ENCODE results near the gene MED27. TPM values are rescaled to one million over a fixed set of nuclear protein-coding genes. Genes with fewer than 3 reads are reported as not detected.

The MED27 gene
- total and polyA plus RNA-seq, 2 of the 8 experiments (the other 6 are each of a cell fraction or from before 2014, with no cell fraction given): 29.9 to 56.5 TPM

GRCh38 chr9:131845305-131846298 is 234.1 kb downstream of the MED27 start:
- DNase-seq (ENCODE audit: low read depth in 1 of 2, low spot score in 2 of 2) (no peak), FAIRE-seq (no peak)
- Histone ChIP-seq H3K36me3 (ENCODE audit: control insufficient read depth in 2 of 4, insufficient read depth in 4 of 4, low read length in 3 of 4) (no peaks in the 10 kb centered on the region), H3K4me2 (ENCODE audit: insufficient read depth in 1 of 2, low read depth in 2 of 2, low read length in 2 of 2) (no peak overlapping the region), H3K79me1 (ENCODE audit: low read depth, low read length) (no peaks in the 10 kb centered on the region), H2BK20ac (ENCODE audit: low read length) (no peak overlapping the region), H4K8ac (ENCODE audit: extremely low read depth, insufficient read depth, low read length) (peak overlapping the region; percentile 63; the same call in 1 of the 2 replicates), H3K9me3 (ENCODE audit: insufficient read depth in 2 of 2, low read depth in 1 of 2, low read length in 1 of 2) (no peaks in the 10 kb centered on the region), H3K14ac (ENCODE audit: insufficient read length) (no peak overlapping the region), H2BK15ac (ENCODE audit: low read length) (no peak overlapping the region), H3K23ac (ENCODE audit: insufficient read length) (no peak overlapping the region), H3K18ac (ENCODE audit: extremely low read depth, low read length) (no peak overlapping the region), H2AK5ac (ENCODE audit: low read depth, low read length) (no peak overlapping the region), H2BK120ac (replicated peaks; ENCODE audit: low read depth, low read length) (no peak overlapping the region), H3K9ac (replicated peaks in 1 of 4; ENCODE audit: extremely low read depth in 1 of 4, low read depth in 3 of 4, low read length in 3 of 4) (no peak overlapping the region), H2AFZ (ENCODE audit: low read length) (no peak overlapping the region), H3K27ac (ENCODE audit: low read depth, low read length) (no peak overlapping the region), H2BK5ac (ENCODE audit: low read depth, low read length) (no peak overlapping the region), H3K4me1 (replicated peaks in 1 of 4; ENCODE audit: control insufficient read depth in 3 of 4, insufficient read depth in 4 of 4, low read length in 3 of 4) (no peaks in the 10 kb centered on the region; a peak in 2 of 7 replicates), H3K27me3 (replicated peaks in 1 of 4; ENCODE audit: control insufficient read depth in 3 of 4, extremely low read depth in 1 of 4, insufficient read depth in 3 of 4, low read length in 3 of 4) (no peaks in the 10 kb centered on the region), H4K5ac (ENCODE audit: insufficient read length, low read depth, low read length) (no peak overlapping the region), H3K4ac (replicated peaks; ENCODE audit: insufficient read length, low read depth, low read length) (no peak overlapping the region), H3K56ac (replicated peaks; ENCODE audit: insufficient read length, low read depth, low read length) (no peak overlapping the region), H4K20me1 (replicated peaks in 1 of 2; ENCODE audit: control insufficient read depth in 1 of 2, insufficient read depth in 2 of 2, low read length in 2 of 2) (peaks cover 0 to 5% of the 10 kb centered on the region in 2 experiments), H2BK12ac (ENCODE audit: low read depth, low read length) (no peak overlapping the region), H3K4me3 (ENCODE audit: extremely low read depth in 1 of 4, insufficient read depth in 2 of 4, low read depth in 3 of 4, low read length in 4 of 4) (no peak overlapping the region), H3K79me2 (ENCODE audit: control insufficient read depth in 1 of 2, insufficient read depth in 2 of 2, low read length in 2 of 2) (no peaks in the 10 kb centered on the region), H4K91ac (replicated peaks; ENCODE audit: insufficient read length, low read length) (no peak overlapping the region), H3K23me2 (ENCODE audit: low read depth, low read length) (peaks cover 5% of the 10 kb centered on the region; the same call in 1 of the 2 replicates)
- no peak for TF ChIP-seq POU5F1 (IDR thresholded peaks at IDR 0.05; ENCODE audit: low read depth, low read length)
- TF ChIP-seq TAF1 (IDR thresholded peaks at IDR 0.05; ENCODE audit: low read depth, low read length): no peak
- no peak for TF ChIP-seq NANOG (IDR thresholded peaks at IDR 0.05; ENCODE audit: insufficient read depth, low read depth, low read length, poor library complexity, severe bottlenecking)
- no peak for TF ChIP-seq SIX5 (IDR thresholded peaks at IDR 0.05; ENCODE audit: low read depth, low read length)
- TF ChIP-seq CBX5 (IDR thresholded peaks at IDR 0.05; ENCODE audit: low read depth, low read length): no peak
- no peak for TF ChIP-seq MAX (IDR thresholded peaks at IDR 0.05)
- no peak for TF ChIP-seq SP2 (IDR thresholded peaks at IDR 0.05; ENCODE audit: low read length)
- no peak for TF ChIP-seq NRF1 (IDR thresholded peaks at IDR 0.05; ENCODE audit: low read depth, low read length)
- no peak for TF ChIP-seq MAFK (IDR thresholded peaks at IDR 0.05; ENCODE audit: low read depth, low read length)
- CTCF ChIA-PET (ENCODE audit: partially characterized antibody): interaction anchor here (1.0 to 1.7 kb wide), 3 partner anchors 66 to 322 kb away, joined by 3 to 4 read pairs (median 3); no protein-coding TSS in a partner anchor
- POLR2A ChIA-PET (ENCODE audit: partially characterized antibody): interaction anchor here (1.6 kb wide), 1 partner anchor 9 kb away, joined by 4 read pairs; no protein-coding TSS in a partner anchor
- WGBS, 2 experiments (ENCODE audit: extremely low coverage in 1 of 2, insufficient coverage in 1 of 2, insufficient read length in 1 of 2, insufficient replicate concordance in 2 of 2, low coverage in 1 of 2, low lambda C conversion rate in 2 of 2, missing lambda C conversion rate in 1 of 2): 92% methylated on average over 29 of the region's 29 CpGs; no CpG with 5 or more reads in 1 of the 2 experiments
